ENCODE results near the gene UGGT2.
"Not testable (repeated sequence)": the region's sequence is repeated elsewhere in the genome, so short reads cannot be mapped to it uniquely, and the experiment has no call there.

Gene UGGT2

GRCh38 chr13:95957331-95957730 lies 95.9 kb downstream of the UGGT2 start:
- DNase-seq (ENCODE audit: low read depth), result no peak

GRCh38 chr13:95956589-95957148 lies 96.5 kb downstream of the UGGT2 start:
- peak; percentile 17 for DNase-seq (ENCODE audit: low read depth)

DNA sequence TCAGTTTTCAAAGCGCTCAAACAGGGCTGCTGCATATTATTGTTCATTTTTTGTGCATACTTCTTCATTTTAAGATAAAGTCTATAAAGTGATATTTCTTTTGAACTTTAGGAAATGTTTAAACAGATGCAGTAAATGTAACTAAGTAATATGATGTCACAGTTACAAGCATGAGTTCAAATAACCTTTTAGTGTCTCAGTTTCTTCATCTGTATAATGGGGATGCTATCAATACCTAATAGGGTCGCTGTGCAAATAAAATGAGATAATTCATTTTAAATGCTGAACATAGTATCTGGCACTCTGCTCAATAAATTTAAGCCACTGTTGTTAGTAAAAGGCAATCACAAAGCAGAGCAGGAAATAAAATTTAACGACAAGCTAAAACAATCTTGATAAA lies 97.5 kb downstream of the UGGT2 start:
- no peak for DNase-seq (ENCODE audit: low read depth)

GRCh38 chr13:95955255-95955654 lies 97.9 kb downstream of the UGGT2 start:
- DNase-seq (ENCODE audit: low read depth), result no peak

GRCh38 chr13:95954266-95954665 lies 98.9 kb downstream of the UGGT2 start:
- no peak for DNase-seq (ENCODE audit: low read depth)

GRCh38 chr13:95950103-95950502 lies 103.1 kb downstream of the UGGT2 start:
- no peak for DNase-seq (ENCODE audit: low read depth)

DNA sequence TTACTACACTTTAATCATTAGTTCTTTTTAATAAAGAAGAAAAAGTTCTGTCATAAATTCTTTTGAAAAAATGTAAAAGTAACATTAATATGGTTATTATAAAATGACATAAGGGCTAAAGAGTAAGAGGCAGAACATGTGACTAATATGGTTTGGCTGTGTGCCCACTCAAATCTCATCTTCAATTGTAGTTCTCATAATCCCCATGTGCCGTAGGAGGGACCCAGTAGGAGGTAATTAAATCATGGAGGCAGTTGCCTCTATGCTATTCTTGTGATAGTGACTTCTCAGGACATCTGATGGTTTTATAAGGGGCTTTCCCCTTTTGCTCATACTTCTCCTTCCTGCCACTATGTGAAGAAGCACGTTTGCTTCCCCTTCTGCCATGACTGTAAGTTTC lies 104.5 kb downstream of the UGGT2 start:
- DNase-seq (ENCODE audit: low read depth), result peak; percentile 52

DNA sequence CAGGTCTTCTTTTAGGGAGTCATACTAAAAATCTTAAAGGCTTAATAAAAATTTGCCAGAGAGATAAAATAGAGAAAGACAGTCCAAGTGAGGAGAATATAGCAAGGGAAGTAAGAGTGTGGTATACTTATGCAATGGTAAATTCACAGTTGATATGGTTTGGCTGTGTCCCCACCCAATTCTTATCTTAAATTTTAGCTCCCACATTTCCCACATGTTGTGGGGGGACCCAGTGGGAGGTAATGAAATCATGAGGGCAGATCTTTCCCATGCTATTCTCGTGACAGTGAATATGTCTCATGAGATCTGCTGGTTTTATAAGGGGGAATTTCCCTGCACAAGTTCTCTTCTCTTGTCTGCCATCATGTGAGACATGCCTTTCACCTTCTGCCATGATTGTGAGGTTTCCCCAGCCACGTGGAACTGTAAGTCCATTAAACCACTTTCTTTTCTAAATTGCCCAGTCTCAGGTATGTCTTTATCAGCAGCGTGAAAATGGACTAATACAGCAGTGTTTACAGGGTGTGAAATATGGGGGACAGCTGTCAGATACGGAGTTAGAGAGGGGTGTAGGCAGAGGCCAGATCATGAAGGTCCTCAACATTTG lies 115.4 kb downstream of the UGGT2 start:
- peak; percentile 4 for DNase-seq (ENCODE audit: low read depth)

- DNase-seq (ENCODE audit: low read depth), result no peak
Observed at GRCh38 chr13:95931300-95932025, 121.7 kb downstream of the UGGT2 start.

- DNase-seq (ENCODE audit: low read depth), result no peak
Observed at GRCh38 chr13:95929430-95929829, 123.8 kb downstream of the UGGT2 start.

- DNase-seq (ENCODE audit: low read depth), result not testable (repeated sequence)
Observed at GRCh38 chr13:95928367-95928906, 124.8 kb downstream of the UGGT2 start.

- DNase-seq (ENCODE audit: low read depth), result no peak
Observed at GRCh38 chr13:95926231-95926630, 127.0 kb downstream of the UGGT2 start.

DNA sequence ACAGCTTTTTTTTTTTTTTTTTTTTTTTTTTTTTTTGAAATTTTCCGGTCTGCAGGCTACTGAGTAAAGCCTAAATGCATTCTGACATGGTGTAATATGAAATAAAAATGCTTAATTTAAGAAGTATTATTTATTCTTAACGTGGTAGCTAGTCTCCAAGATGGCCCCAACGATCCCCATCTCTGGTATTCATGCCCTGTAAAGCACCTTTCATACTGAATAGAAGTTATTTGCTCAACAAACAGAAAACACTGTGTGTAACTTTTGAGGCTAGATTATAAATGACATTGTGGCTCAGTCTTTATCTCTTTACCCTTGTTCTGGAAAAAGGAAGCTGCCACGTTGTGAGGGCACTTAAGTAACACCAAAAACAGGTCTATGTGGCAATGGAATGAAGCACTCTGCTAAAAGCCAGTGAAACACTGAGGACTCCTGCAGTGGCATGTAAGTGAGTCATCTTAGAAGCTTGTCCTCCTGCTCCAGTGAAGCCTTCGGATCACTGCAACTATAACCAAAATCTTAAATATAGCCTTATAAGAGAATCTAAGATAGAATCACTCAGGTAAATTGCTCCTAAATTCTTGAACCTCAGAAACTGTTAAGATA lies 128.7 kb downstream of the UGGT2 start:
- peak; percentile 92 for DNase-seq (ENCODE audit: low read depth)

- peak; percentile 42 for DNase-seq (ENCODE audit: low read depth)
Observed at GRCh38 chr13:95921485-95921884, 131.7 kb downstream of the UGGT2 start.

- DNase-seq (ENCODE audit: low read depth), result no peak
Observed at GRCh38 chr13:95920485-95920884, 132.7 kb downstream of the UGGT2 start.

GRCh38 chr13:95918860-95919259 lies 134.3 kb downstream of the UGGT2 start:
- no peak for DNase-seq (ENCODE audit: low read depth)

GRCh38 chr13:95914991-95915501 lies 138.2 kb downstream of the UGGT2 start:
- DNase-seq (ENCODE audit: low read depth), result no peak

- DNase-seq (ENCODE audit: low read depth), result no peak
Observed at GRCh38 chr13:95906999-95907398, 146.2 kb downstream of the UGGT2 start.

- no peak for DNase-seq (ENCODE audit: low read depth)
Observed at GRCh38 chr13:95903569-95903968, 149.6 kb downstream of the UGGT2 start.

- DNase-seq (ENCODE audit: low read depth), result peak; percentile 41
Observed at GRCh38 chr13:95902741-95903140, 150.5 kb downstream of the UGGT2 start.

GRCh38 chr13:95898256-95898655 lies 154.9 kb downstream of the UGGT2 start:
- DNase-seq (ENCODE audit: low read depth), result no peak

DNA sequence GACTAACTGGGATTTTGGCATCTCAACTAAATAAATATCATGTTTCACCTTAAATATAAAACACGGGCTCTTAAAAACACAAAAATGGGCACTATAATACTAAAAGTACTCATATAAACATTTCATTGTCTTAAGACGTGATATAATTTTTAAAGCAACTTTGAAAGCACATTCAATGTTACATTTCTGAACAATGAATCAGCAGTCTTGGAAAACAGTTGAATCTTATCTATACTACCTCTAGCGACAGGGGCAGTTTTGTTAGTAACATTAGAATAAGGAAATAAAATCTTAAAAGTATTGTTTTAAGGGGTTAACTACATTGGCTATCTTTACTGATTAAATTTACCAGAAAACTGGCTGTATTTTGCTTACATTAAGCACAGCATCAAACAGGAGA lies 156.9 kb downstream of the UGGT2 start:
- DNase-seq (ENCODE audit: low read depth), result peak; percentile 47

DNA sequence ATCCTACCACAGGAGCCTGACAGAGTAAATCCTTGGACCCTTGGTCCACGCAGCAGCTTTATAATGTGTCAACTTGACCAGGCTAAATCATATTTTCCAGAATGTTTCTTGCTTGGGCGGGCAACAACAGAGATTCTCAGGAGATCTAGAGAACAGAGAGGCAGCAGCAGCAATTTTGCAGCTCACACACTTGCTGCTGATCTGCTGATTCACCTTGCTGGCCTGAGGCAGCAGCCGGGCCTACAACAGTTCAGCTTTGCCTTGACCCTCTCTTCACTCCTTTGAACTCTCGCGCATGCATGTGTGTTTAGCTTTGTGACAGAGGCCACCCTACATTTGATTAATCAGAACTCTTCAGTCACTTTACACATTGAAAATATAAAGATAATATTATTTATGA lies 159.3 kb downstream of the UGGT2 start:
- DNase-seq (ENCODE audit: low read depth), result no peak
